Sigmoid colon (tissue), 7 donors: ENCODE measurements around the gene RASGRP3. TPM values are rescaled to one million over a fixed set of nuclear protein-coding genes. Genes with fewer than 3 reads are reported as not detected.

Experiments
- DNase-seq: peaks from one replicate; pipeline ENCODE4 v3.0.0-alpha.2; 2019
- H3K27ac ChIP-seq, 4 donors: fragments of 200-600 bp; sonication (generic); one replicate each; pipeline ENCODE4 v1.5.1; 2016 to 2019; ENCODE audit warnings: mild to moderate bottlenecking in 1 of 4
- H3K27me3 ChIP-seq, 3 donors: fragments of 200-600 bp; sonication (generic); one replicate each; pipeline ENCODE4 v1.5.1; 2019; ENCODE audit warnings: mild to moderate bottlenecking in 1 of 3
- H3K36me3 ChIP-seq, 4 donors: fragments of 200-600 bp; sonication (generic); one replicate each; pipeline ENCODE4 v1.5.1; 2016 to 2019
- H3K4me1 ChIP-seq, 4 donors: fragments of 200-600 bp; sonication (generic); one replicate each; pipeline ENCODE4 v1.5.1; 2017 to 2019
- H3K4me3 ChIP-seq, 4 donors: fragments of 200-600 bp; sonication (generic); one replicate each; pipeline ENCODE4 v1.5.1; 2017 to 2019; ENCODE audit warnings: mild to moderate bottlenecking in 2 of 4, moderate library complexity in 1 of 4
- H3K9me3 ChIP-seq, 4 donors: fragments of 200-600 bp in 3 of 4; sonication (generic) in 3 of 4; one replicate each; pipeline versions ENCODE4 v1.5.1 to v1.6.1; 2013 to 2019
- CTCF ChIP-seq, 4 experiments: fragments of 450-650 bp in 3 of 4; fragments of 200-600 bp in 1 of 4; IDR thresholded peaks; one replicate each; pipeline ENCODE4 v1.5.1; 2016 to 2019; ENCODE audit warnings: antibody characterized with exemption in 4 of 4, mild to moderate bottlenecking in 3 of 4, moderate library complexity in 2 of 4
- EP300 ChIP-seq, 4 donors: sonication (generic); formaldehyde crosslinking; IDR thresholded peaks; one replicate each; pipeline ENCODE4 v1.6.1; 2017; ENCODE audit warnings: antibody characterized with exemption in 4 of 4
- POLR2A ChIP-seq, 2 donors: fragments of 450-650 bp; IDR thresholded peaks; one replicate each; pipeline ENCODE4 v1.6.1; 2016; ENCODE audit warnings: antibody characterized with exemption in 2 of 2, mild to moderate bottlenecking in 2 of 2, moderate library complexity in 2 of 2
- POLR2AphosphoS5 ChIP-seq, 4 donors: sonication (generic); formaldehyde crosslinking; IDR thresholded peaks; one replicate each; pipeline ENCODE4 v1.6.1; 2017; ENCODE audit warnings: antibody characterized with exemption in 4 of 4
- WGBS, 2 donors: extraction: QIAGEN DNeasy Blood & Tissue Kit; methylation state at CpG; one replicate each; pipeline ENCODE4 v1.1.7; 2013; 5-methylcytosine and 5-hydroxymethylcytosine counted together
- intact Hi-C: fragments of 100-400 bp; cut with DNase I; formaldehyde crosslinking; loops from one replicate; pipeline ENCODE4 v1.15.1; 2023
- polyA plus RNA-seq, 3 donors: library from polyadenylated mRNA; stranded (reverse); fragments of 200-250 nt; gene quantifications; one replicate each; pipeline ENCODE4 v1.2.3, GENCODE V29; 2013
- total RNA-seq, 4 donors: library from RNA; depleted of rRNA; stranded (reverse); fragments of >200 nt; gene quantifications; one replicate each; pipeline ENCODE4 v1.1.0, GENCODE V29; 2016
- donor health status: healthy with polysubstance abuse.
- donor health status: Bipolar disorder and iron deficiency.
- donor health status: healthy.

Gene RASGRP3
- total and polyA plus RNA-seq, 7 donors: 1.8 to 14.7 (median 6.7) TPM

GRCh38 chr2:33586766-33587165 lies 110.3 kb downstream of the RASGRP3 start:
- Histone ChIP-seq H3K27ac (peak overlapping the region; percentile 19 to 61 (median 34)), H3K36me3 (peaks cover 8 to 47% (median 14%) of the 10 kb centered on the region in 4 donors), H3K4me1 (peaks cover 0 to 41% (median 28%) of the 10 kb centered on the region in 4 donors), H3K4me3 (no peak overlapping the region), H3K9me3 (no peaks in the 10 kb centered on the region), H3K27me3 (no peaks in the 10 kb centered on the region)
- DNase-seq: no peak
- 79 to 82% methylated on average over 2 of the region's 2 CpGs for WGBS, 2 donors
- TF ChIP-seq CTCF (IDR thresholded peaks at IDR 0.05) (no peak), EP300 (IDR thresholded peaks at IDR 0.05) (no peak), POLR2AphosphoS5 (IDR thresholded peaks at IDR 0.05) (no peak), POLR2A (IDR thresholded peaks at IDR 0.05) (no peak)
- intact Hi-C loops: no loop called here

- Histone ChIP-seq H3K4me3 (no peak overlapping the region), H3K9me3 (no peaks in the 10 kb centered on the region), H3K4me1 (peaks cover 0 to 41% (median 28%) of the 10 kb centered on the region in 4 donors), H3K36me3 (peaks cover 8 to 61% (median 18%) of the 10 kb centered on the region in 4 donors), H3K27me3 (no peaks in the 10 kb centered on the region), H3K27ac (no peak overlapping the region)
- no peak for DNase-seq
- WGBS, 2 donors: 81 to 82% methylated on average over 2 of the region's 2 CpGs
- intact Hi-C loops: no loop called here
- TF ChIP-seq EP300 (IDR thresholded peaks at IDR 0.05) (no peak), CTCF (IDR thresholded peaks at IDR 0.05) (no peak), POLR2AphosphoS5 (IDR thresholded peaks at IDR 0.05) (no peak), POLR2A (IDR thresholded peaks at IDR 0.05) (no peak)
Observed at GRCh38 chr2:33588232-33588631, 111.8 kb downstream of the RASGRP3 start.

GRCh38 chr2:33589444-33589843 lies 113.0 kb downstream of the RASGRP3 start:
- intact Hi-C loops: no loop called here
- peaks cover 8 to 63% (median 15%) of the 10 kb centered on the region in 4 donors for H3K36me3 ChIP-seq
- DNase-seq: no peak
- peaks cover 0 to 41% (median 28%) of the 10 kb centered on the region in 4 donors for H3K4me1 ChIP-seq
- no peaks in the 10 kb centered on the region for H3K27me3 ChIP-seq
- no peaks in the 10 kb centered on the region for H3K9me3 ChIP-seq
- H3K4me3 ChIP-seq: no peak overlapping the region
- WGBS, 2 donors: 22 to 50% methylated on average over 1 of the region's 1 CpG
- H3K27ac ChIP-seq: peak overlapping the region in 3 of 4 donors; percentile 35 to 49 (median 41)
- no peak for TF ChIP-seq EP300 (IDR thresholded peaks at IDR 0.05)

- no peaks in the 10 kb centered on the region for H3K27me3 ChIP-seq
- H3K36me3 ChIP-seq: peaks cover 0 to 45% (median 5%) of the 10 kb centered on the region in 4 donors
- no peak for DNase-seq
- WGBS, 2 donors: 59 to 76% methylated on average over 3 of the region's 3 CpGs
- no peaks in the 10 kb centered on the region for H3K9me3 ChIP-seq
- TF ChIP-seq CTCF (IDR thresholded peaks at IDR 0.05) (no peak), EP300 (IDR thresholded peaks at IDR 0.05) (no peak), POLR2A (IDR thresholded peaks at IDR 0.05) (no peak), POLR2AphosphoS5 (IDR thresholded peaks at IDR 0.05) (no peak)
- peaks cover 0 to 26% (median 15%) of the 10 kb centered on the region in 4 donors for H3K4me1 ChIP-seq
- intact Hi-C loops: no loop called here
- no peak overlapping the region for H3K27ac ChIP-seq
- H3K4me3 ChIP-seq: no peak overlapping the region
Observed at GRCh38 chr2:33595385-33595784, 118.9 kb downstream of the RASGRP3 start.

GRCh38 chr2:33597026-33597425 lies 120.6 kb downstream of the RASGRP3 start:
- peaks cover 0 to 26% (median 15%) of the 10 kb centered on the region in 4 donors for H3K4me1 ChIP-seq
- WGBS, 2 donors: 78% methylated on average over 3 of the region's 3 CpGs
- peaks cover 0 to 28% (median 5%) of the 10 kb centered on the region in 4 donors for H3K36me3 ChIP-seq
- H3K27ac ChIP-seq: no peak overlapping the region
- DNase-seq: no peak
- no peaks in the 10 kb centered on the region for H3K27me3 ChIP-seq
- no peak for TF ChIP-seq POLR2AphosphoS5 (IDR thresholded peaks at IDR 0.05)
- TF ChIP-seq CTCF (IDR thresholded peaks at IDR 0.05): no peak
- no peak for TF ChIP-seq EP300 (IDR thresholded peaks at IDR 0.05)
- TF ChIP-seq POLR2A (IDR thresholded peaks at IDR 0.05): no peak
- H3K9me3 ChIP-seq: no peaks in the 10 kb centered on the region
- intact Hi-C loops: no loop called here
- no peak overlapping the region for H3K4me3 ChIP-seq
